GM12872 (cell line): ENCODE results near the gene FBXW12.

Source experiments
- TF ChIP-seq, protein P1 (sequence below): IDR thresholded peaks from 3 replicates; pipeline ENCODE4 v1.5.1; 2011; ENCODE audit warnings: low read depth, mild to moderate bottlenecking, low read length, moderate library complexity; ENCODE audit not compliant: insufficient read depth

Gene FBXW12

GRCh38 chr3:48367201-48367600, 4.8 kb upstream of the FBXW12 start:
- TF ChIP-seq, protein P1, sequence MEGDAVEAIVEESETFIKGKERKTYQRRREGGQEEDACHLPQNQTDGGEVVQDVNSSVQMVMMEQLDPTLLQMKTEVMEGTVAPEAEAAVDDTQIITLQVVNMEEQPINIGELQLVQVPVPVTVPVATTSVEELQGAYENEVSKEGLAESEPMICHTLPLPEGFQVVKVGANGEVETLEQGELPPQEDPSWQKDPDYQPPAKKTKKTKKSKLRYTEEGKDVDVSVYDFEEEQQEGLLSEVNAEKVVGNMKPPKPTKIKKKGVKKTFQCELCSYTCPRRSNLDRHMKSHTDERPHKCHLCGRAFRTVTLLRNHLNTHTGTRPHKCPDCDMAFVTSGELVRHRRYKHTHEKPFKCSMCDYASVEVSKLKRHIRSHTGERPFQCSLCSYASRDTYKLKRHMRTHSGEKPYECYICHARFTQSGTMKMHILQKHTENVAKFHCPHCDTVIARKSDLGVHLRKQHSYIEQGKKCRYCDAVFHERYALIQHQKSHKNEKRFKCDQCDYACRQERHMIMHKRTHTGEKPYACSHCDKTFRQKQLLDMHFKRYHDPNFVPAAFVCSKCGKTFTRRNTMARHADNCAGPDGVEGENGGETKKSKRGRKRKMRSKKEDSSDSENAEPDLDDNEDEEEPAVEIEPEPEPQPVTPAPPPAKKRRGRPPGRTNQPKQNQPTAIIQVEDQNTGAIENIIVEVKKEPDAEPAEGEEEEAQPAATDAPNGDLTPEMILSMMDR: no peak

DNA sequence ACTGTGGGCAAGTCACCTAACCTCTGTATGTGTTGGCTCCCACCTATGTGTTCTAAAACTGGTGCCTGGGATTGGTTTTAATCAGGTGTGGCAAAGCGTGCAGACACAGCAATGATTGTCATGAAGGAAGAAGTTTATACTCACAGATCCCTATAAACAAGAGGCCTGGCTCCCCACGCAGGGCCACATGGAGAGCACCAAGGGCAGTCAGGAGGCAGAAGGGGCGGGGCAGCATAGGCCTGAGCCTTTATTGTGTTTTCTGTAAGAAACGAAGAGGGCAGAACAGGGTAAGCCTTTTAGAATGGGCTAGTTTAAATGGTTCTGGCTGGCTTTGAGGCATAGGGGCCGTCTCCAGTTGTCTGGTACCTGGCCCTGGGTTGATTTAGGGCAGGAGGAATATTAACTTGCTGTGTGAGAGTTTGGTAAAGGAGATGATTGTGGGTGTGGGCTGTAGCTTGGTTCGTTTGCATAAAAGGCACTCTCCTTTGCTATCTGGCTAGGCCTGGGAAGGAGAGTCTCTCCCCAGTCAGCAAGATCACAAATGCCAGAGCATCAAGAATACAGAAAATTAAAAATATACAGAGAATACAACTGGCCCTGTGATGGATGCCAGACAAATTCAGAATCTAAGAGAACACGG, 2.2 kb upstream of the FBXW12 start:
- TF ChIP-seq, protein P1: no peak

GRCh38 chr3:48370333-48370713, 1.7 kb upstream of the FBXW12 start:
- TF ChIP-seq, protein P1: no peak

- TF ChIP-seq, protein P1: no peak
Measured at GRCh38 chr3:48372377-48372770, 355 bp downstream of the FBXW12 start.

DNA sequence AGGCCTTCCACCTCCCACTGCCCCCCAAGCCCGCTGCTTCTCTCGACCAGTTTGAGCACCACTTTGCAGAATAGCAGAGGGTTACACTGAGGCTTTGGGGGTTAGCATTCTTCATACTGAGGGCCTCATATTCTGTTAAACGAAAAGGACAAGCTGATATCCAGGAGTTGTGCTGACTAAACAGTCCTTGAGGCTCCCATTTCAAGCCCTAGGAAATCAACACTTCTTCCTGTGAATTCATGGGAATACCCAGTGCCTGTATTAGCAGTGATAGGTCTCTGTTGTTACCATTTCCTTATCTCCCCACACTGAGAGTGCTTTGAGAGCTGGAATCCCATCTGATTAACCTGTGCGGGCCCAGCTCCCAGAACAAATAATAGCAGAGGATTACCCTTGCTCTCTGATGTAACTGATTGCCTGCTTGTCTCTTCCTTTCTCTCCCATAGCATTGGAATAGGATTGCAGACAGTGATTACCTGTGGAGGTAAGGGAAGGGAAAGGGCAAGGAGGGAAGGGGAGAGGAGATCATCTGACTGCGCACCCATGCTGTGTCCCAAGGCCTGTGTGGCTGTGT, 930 bp downstream of the FBXW12 start:
- TF ChIP-seq, protein P1: no peak

- TF ChIP-seq, protein P1: no peak
Measured at GRCh38 chr3:48387634-48388033, 15.6 kb downstream of the FBXW12 start.

DNA sequence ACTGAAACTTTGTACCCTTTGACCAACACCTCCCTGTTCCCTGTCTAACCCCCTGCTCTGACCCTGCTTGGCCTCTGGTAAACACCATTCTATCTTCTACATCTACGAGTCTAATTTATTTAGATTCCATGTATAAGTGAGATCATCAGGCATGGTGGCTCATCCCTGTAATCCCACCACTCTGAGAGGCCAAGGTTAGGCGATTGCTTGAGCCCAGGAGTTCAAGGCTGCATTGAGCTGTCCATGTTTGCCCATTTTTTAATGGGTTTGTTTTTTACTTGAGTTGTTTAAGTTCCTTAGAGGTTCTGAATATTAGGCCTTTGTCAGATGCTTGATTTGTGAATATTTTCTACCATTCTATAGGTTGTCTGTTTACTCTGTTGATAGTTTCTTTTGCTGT, 16.9 kb downstream of the FBXW12 start:
- TF ChIP-seq, protein P1: no peak
